DMS153 treated with DMSO at 0.1 percent for 48 hours (cell line): ENCODE results near the gene ACACA.
"Not testable (repeated sequence)": the region's sequence is repeated elsewhere in the genome, so short reads cannot be mapped to it uniquely, and the experiment has no call there.

Experiments
- DNase-seq: peaks from one replicate; lab custom pipeline; 2025; ENCODE audit not compliant: unreplicated experiment; lab: John Stamatoyannopoulos, UW

Gene ACACA

DNA sequence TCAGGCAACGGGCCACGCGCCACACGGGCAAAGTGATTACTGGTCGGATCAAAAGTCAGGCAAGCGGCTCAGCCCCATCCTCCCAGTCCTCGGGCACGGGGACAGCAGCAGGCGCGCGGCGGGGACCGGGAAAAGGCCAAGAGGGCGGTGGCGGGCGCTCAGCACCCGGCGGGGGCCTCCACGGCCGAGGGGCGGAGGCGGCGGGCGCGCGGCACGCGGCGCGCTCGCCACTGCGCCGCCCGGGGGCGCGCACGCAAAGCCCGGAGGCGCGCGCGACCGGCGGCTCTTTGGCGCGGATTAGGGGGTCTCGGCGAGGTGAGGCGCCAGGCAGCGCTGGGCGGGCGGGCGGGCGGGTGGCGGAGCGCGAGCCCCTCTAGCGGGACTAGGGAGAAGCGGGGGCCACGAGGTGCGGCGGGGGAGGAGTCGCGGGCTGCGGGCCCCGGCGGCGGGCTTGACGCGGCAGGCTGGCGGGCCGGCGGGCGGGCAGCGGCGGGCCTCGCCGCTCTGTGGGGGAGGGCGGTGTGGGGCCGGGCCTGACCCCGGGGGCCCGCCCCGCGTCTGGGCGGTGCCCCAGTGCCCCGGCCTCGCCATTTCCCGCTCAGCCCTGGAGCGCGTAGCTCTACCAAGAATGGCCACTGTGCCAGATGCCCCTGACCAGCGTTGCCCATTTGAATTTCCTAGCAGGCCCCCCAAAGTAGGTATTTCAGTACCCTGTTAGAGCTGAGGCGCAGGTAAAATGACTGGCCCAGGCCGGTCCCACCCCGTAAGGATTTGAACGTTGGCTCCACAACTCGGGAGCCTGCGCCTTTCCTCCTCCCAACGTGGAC, at the start of gene ACACA, which contains the start of gene TADA2A:
ACACA (minus strand) TSS at position 202 of the 827 bp plus-strand sequence. CDS start 537 bp downstream, outside the sequence.
TADA2A (plus strand) TSS at position 252 of the 827 bp plus-strand sequence. CDS start 4,480 bp downstream, outside the sequence.
- peak; percentile 68 for DNase-seq

DNA sequence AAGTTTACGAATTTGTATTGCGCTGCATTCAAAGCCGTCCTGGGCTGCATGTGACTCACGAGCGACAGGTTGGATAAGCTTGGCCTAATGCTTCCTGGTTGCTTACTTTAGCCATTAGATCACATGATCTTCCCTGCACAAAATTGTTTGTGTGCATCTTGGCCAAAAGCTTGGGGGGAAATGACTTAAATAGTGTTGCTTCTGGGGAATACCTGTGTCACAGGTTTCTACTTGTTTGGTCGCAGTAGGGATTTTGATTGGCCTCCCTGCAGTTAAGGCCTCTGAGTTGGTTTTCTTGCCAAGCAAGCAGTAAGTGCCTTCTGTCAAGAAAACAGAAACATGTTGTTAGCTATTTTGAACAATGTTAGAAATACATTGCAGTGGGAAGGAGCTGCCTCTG, 43.5 kb upstream of the ACACA start:
- no peak for DNase-seq

DNA sequence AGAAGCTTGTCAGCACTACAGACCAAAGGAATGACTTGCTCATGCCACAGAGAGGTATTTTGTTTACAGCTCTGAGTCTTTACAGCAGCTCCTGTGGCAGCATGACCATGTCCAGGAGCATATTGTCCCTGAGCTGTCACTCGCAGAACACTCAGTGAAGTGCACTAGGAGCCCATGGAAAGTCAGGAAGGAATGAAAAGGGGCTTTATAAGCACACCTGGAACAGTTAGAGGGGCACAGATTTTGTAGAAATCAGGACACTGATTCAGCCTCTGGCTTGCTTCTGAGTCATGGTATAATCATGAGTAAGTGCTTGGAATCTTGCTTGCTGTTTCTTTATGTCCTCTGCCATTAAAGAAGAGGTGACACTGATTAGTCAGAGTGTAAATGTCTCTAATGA, 41.0 kb upstream of the ACACA start:
- no peak for DNase-seq

DNA sequence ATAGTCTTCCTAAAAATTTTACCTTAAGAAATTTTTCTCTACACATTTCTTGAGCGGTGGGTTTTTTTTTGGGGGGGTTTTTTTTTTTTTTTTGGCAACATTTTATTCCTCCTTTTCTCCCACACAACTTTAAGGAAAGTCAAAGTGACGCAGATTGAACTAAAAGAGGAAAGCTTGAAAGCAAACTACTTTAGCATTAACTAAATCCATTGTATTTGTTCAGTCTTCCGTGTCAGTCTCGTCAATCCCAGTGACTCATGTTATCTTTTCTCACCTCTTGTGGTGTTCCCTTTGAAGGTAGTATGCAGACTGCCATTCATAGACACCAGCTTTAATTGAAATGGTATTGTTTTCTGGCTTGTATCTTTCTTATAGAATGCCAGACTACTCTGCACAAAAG, 39.4 kb upstream of the ACACA start:
- DNase-seq: no peak

DNA sequence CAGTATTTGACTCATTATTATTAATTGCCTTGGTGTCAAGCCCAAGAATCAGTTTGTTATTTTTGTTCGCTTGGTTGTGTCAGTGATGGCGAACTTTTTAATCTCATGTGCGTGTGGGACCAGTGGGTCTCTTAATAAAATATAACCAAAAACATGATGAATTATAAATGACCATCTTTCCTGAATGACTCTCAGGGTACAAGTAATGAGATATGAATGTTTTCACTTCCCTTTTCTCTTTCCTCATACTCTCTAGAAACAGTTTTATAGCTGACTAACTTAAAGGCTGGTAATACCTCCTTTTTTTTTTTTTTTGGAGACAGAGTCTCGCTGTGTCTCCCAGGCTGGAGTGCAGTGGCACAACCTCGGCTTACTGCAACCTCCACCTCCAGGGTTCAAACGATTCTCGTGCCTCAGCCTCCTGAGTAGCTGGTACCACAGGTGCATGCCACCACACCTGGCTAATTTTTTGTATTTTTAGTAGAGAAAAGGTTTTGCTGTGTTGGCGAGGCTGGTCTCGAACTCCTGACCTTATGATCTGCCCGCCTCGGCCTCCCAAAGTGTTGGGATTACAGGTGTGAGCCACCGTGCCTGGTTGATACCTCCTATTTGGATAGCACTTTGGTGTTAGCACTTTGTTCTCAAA, 34.9 kb upstream of the ACACA start:
- not testable (repeated sequence) for DNase-seq

DNA sequence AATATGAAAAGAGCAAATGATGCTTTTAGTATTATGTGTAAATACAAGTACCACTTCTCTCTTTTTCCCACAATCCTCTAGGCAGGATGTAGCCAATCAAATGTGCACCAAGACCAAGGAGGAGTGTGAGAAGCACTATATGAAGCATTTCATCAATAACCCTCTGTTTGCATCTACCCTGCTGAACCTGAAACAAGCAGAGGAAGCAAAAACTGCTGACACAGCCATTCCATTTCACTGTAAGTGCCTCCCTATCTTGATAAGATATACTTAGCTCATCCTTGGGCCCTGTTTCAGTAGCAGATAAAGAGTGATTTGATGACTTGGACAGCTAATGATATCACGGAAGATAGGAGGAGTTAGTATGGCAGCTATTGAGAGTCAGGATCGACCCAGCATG, 33.8 kb upstream of the ACACA start:
- no peak for DNase-seq

DNA sequence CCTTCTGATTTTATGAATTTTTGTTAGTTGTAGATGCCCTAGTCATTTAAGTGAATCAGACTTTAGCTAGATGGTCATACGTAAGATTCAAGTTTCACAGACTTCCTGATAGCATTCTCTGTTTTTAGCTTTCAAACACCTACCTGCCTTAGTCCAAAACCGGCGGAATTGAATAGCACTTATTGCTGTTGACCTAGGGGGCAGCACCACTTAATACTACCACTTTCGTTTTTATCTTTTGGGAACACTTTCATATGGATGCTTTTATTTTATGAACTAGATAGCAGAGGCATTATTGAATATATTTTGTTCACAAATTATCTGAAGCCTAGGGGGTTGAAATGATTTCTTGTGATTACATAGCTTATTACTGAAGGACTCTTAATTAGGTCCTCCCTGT, 31.5 kb upstream of the ACACA start:
- no peak for DNase-seq

DNA sequence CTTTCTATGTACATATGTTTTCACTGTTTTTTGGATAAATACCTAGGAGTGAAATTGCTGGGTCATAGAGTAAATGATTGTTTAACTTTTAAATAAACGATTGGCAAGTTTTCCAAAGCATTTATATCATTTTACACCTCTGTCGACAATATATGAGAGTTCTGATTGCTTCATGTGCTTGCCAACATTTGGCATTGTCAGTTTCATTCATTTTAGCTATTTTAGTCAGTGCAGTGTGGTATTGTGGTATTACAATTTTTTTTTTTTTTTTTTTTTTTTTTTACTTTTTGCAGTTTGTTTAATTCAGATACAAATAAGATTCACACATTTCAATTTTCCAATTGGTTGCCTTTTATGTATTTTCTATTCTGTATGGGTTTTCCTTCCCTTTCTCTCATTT, 26.0 kb upstream of the ACACA start:
- DNase-seq: no peak

DNA sequence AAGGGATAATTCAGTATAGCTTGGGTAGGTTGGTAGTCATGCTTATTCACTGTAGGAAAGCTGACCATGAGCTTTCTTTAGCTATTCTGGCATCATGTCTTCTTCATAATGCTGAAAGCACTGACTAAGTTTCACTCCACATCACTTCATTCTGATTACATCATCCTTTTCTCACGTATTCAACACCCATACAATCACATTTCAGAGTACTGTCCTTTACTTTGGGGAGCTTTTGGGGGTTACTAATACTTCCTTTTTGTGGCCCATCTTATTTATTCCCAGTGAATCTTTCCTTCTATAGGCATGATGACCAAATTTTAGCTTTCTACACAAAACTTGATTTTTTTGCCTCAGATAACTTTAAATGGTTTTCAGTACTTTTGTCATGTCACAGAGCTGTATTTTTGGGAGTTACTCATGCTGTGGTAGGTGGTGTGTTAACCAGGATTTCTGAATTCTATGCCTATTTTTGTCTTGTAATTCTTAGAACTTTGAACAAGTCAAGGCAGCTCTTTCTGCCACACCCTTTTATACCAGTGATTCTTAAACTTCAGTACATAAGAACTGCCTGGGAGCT, 23.5 kb upstream of the ACACA start:
- DNase-seq: no peak

DNA sequence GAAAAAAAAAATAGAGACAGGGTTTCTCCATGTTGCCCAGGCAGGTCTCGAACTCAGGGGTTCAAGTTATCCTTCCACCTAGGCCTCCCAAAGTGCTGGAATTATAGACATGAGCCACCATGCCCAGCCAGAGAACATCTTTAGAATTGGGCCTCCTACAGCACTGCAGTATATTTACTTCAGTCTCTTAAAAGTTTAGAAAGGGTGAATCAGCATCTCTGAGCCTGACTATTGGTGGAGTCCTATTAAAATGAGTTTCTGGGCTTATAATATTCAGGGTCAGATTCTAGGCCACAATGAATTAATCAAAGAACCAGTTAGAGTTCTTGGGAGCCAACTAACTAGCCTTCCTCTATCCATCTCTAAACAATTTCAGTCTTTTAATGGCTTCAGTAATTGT, 22.8 kb upstream of the ACACA start:
- no peak for DNase-seq

DNA sequence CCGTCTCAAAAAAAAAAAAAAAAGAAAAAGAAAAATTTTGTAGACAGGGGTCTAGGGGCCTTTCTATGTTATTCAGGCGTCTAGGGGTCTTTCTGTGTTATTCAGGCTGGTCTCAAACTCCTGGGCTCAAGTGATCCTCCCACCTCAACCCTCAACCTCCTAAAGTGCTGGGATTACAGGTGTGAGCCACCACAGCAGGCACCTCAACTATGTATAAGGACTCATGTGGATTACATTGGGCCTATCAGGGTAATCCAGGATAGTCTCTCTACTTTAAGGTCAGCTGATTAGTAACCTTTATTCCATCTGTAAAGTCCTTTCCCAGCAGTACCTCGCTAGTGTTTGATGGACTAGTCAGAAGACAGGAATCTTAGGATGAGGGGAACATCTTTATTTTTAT, 22.4 kb upstream of the ACACA start:
- DNase-seq: no peak

DNA sequence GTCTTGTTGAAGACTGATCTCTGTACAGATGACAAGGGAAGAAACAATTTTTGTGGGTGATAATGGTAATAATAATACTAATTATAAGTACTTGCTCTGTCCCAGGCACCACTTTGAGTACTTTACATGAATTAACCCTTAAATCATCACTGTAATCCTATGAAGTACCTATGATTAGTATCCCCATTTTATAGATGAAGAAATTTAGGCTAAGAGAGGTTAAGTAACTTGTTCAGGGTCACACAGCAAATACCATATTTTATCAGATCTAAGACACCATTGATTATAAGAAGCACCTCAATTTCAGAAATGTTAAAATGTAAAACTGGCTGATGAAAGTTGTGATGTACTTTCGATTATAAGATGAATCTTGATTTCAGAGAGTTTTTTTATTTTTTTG, 18.6 kb upstream of the ACACA start:
- no peak for DNase-seq

DNA sequence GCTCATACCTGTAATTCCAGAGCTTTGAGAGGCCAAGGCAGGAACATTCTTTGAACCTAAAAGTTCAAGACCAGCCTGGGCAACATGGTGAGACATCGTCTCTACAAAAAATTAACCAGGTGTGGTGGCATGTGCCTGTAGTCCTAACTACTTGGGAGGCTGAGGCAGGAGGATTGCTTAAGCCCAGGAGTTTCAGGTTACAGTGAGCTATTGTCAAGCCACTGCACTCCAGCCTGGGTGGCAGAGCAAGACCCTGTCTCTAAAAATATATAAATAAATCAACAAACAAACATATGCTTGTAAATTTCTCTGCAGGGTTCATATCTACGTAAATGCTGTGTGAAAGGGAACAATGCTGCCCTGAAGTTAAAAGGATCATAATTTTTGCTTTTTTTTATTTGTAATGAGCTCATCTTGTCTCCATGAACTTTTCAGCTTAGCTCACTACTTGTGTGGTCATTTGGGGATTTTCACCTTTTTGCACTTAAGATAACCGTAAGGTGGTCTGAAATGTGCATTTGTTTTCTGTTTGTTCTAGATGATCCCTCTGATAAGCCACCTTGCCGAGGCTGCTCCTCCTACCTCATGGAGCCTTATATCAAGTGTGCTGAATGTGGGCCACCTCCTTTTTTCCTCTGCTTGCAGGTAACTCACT, 16.5 kb upstream of the ACACA start:
- no peak for DNase-seq

DNA sequence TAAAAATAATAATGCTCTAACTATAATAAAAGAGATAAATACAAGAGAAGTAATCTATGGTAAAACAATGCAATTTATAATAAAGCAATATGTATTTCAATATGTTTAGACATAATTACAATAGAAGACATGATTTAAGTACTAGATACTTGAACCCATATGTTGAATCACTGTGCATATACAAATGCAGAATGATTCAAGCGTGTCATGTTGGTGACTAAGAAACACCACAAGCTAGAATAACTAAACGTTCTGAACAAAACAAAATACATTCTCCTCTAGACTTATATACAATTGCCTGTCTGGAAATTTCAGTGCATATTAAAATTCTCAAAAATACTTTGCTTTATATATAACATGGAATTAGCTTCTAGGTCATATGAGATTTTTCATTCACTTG, 11.2 kb upstream of the ACACA start:
- DNase-seq: no peak

DNA sequence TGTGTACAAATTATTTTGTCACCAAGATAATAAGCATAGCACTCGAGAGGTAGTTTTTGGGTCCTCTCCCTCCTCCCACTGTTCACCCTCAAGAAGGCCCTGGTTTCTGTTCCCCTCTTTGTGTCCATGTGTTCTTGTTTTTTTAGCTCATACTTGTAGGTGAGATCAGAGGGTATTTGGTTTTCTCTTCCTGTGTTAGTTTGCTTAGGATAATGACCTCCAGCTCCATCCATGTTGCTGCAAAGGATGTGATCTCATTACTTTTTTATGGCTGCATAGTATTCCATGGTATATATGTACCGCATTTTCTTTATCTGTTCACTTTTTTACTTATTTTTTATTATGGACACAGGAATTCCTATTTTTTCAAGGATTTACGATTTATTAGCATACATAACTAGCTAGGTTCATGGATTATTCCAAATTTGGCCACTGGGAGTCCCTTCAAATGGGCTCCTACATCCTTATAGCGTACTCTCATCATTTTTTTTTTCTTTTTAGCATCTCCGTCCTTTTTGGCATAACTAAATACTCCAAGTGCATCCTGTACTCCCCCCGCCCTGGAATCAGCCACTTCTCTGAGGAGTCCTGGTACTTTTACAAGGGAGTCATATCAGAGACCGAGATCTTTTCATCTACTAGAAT, 7.4 kb upstream of the ACACA start:
- DNase-seq: no peak

DNA sequence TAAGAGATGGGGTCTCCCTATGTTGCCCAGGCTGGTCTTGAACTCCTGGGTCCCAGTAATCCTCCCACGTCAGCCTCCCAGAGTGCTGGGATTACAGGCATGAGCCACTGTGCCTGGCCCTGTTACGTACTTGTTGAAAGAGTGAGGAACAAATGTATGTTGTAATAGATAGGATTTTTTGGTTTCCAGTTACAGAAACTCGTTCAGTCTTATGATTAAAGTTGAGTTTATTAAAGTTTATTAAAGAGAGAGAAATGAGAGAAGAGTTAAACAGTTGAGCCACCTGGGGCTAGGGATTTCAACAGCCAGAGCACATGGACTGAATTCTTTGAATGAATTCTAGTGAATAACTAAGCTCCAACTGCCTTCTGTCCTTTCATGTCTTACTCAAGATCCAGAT, 3.7 kb upstream of the ACACA start:
- no peak for DNase-seq

DNA sequence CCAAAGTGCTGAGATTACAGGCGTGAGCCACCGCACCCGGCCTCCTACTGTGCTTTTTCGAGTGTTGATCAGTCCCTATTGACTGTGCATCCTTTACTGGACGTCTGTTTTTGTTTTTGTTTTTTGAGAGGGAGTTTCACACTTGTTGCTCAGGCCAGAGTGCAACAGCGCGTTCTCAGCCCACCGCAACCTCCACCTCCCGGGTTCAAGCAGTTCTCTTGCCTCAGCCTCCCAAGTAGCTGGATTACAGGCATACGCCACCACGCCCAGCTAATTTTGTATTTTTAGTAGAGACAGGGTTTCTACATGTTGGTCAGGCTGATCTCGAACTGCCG, 1.5 kb upstream of the ACACA start:
- DNase-seq: not testable (repeated sequence)

DNA sequence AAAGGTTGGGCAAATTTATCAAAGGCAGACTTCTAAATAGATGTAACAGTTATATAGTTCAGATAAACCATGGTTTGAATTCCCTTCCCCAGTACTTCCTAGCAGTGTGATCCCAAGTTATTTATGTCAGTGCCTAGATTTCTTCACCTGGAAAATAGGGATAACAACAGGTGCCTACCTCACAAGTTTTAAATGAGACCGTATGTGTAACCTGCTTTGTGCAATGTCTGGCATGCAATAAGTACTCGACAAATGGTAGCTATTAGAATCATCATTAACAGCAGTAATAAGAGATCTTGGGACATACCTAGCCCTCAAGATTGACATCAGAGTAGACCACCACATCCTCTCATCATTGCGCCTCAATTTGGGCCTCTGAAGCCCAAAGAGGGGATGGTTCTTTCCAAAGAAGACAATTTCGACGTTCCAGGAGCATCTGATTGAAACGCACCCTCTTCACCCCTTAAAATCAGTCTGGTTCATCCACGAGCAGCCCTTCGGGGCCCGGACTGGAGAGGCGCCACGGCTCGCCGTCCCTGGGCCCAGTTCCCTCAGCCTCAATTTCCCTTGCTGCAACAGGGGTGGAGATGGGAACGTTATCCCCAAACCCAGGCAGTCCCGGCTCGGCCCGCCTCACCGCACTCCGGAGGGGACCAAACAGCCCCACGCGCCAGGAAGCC, 541 bp downstream of the ACACA start:
- DNase-seq: no peak

DNA sequence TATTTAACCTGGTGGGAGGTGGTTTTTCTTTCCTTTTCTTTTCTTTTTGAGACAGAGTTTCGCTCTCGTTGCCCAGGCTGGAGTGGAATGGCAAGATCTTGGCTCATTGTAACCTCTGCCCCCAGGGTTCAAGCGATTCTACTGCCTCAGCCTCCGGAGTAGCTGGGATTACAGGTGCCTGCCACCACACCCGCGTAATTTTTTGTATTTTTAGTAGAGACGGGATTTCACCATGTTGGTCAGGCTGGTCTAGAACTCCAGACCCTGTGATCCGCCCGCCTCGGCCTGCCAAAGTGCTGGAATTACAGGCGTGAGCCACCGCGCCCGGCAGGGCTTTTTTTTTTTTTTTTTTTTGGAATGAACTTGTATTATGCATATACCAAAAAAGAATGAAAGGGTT, 1.1 kb downstream of the ACACA start:
- not testable (repeated sequence) for DNase-seq

DNA sequence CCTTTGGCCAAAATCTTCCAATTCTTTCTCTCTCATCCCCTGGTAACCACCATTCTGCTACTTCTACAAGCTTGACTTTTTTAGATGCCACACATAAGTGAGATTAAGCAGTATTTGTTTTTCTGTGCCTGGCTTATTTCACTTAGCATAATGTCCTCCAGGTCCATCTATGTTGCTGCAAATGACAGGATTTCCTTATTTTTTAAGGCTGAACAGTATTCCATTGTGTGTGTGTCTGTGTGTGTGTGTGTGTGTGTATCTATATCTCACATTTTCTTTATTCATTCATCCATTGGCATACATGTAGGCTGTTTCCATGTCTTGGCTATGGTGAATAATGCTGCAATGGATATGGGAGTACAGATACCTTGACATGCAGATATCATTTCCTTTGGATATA, 6.1 kb downstream of the ACACA start:
- DNase-seq: no peak
